CD8-positive, alpha-beta memory T cell (primary cell): ENCODE measurements around the gene TEKT3. TPM values are rescaled to one million over a fixed set of nuclear protein-coding genes. Genes with fewer than 3 reads are reported as not detected.

Experiments used
- polyA plus RNA-seq: library from polyadenylated mRNA; unstranded; fragments of 300-500 nt; fragmentation: Illumina TruSeq; gene quantifications from one replicate; pipeline ENCODE4 v1.2.3, GENCODE V29; 2021
- total RNA-seq, 2 experiments: library from RNA; stranded (reverse); gene quantifications; one replicate each; pipeline ENCODE4 v1.2.3, GENCODE V29; 2021

The TEKT3 gene
- total and polyA plus RNA-seq, 3 experiments from 2014 or later: not detected

Other genes starting within 250 kb of the TEKT3 start
- under 1 TPM; 0.60 to 0.98 TPM for gene PMP22, start 76.3 kb downstream of the TEKT3 start, total RNA-seq
- not detected for gene PMP22, start 76.3 kb downstream of the TEKT3 start, polyA plus RNA-seq
- gene CDRT4, start 126.0 kb upstream of the TEKT3 start, total RNA-seq: 1 to 10 TPM; 1.8 to 2.7 TPM
- gene CDRT4, start 126.0 kb upstream of the TEKT3 start, polyA plus RNA-seq: not detected
- 1 to 10 TPM; 6.9 to 7.6 TPM for gene TVP23C, start 221.9 kb upstream of the TEKT3 start, total RNA-seq
- 6.3 TPM for gene TVP23C, start 221.9 kb upstream of the TEKT3 start, polyA plus RNA-seq